B cell (primary cell): ENCODE measurements around the gene EPB41L3. TPM values are rescaled to one million over a fixed set of nuclear protein-coding genes. Genes with fewer than 3 reads are reported as not detected.

ENCODE experiments used
- ATAC-seq: fragments of 200-7000 bp; cut with Tn5 transposase; one replicate; pipeline ENCODE4 v1.10.0; 2021; ENCODE audit warnings: low read depth, mild to moderate bottlenecking, moderate number of reproducible peaks, moderate library complexity
- CTCF ChIA-PET: fragments of 350-600 bp; sonication (Branson Sonifier 250); formaldehyde crosslinking; loops from one replicate; lab custom pipeline; 2021; ENCODE audit warnings: antibody characterized with exemption, inconsistent platforms; lab: Charles Lee
- POLR2A ChIA-PET: fragments of 350-600 bp; sonication (Branson Sonifier 250); formaldehyde crosslinking; loops from one replicate; lab custom pipeline; 2021; ENCODE audit warnings: antibody characterized with exemption; lab: Charles Lee
- DNase-seq: peaks from one replicate; pipeline ENCODE4 v3.0.0; 2013
- H2AFZ ChIP-seq: 2 replicates; pipeline ENCODE4 v1.6.1; 2012; ENCODE audit warnings: mild to moderate bottlenecking, low read depth, low read length; ENCODE audit not compliant: insufficient read depth, poor library complexity, severe bottlenecking
- H3K27ac ChIP-seq, 2 donors: 1 replicate in 1 of 2; 2 replicates in 1 of 2; pipeline ENCODE4 v1.5.1; 2012 to 2013; ENCODE audit warnings: low read length in 2 of 2, mild to moderate bottlenecking in 2 of 2, moderate library complexity in 1 of 2
- H3K27me3 ChIP-seq, 4 experiments: fragments of 200-600 bp in 1 of 4; sonication (generic) in 1 of 4; replicated peaks in 1 of 4; 1 replicate in 2 of 4; 2 replicates in 2 of 4; pipeline versions ENCODE4 v1.6.1 to v1.7.0; 2013 to 2016; ENCODE audit warnings: low read length in 3 of 4, mild to moderate bottlenecking in 2 of 4, mixed read lengths in 1 of 4, moderate library complexity in 1 of 4; ENCODE audit not compliant: insufficient read depth in 4 of 4, control insufficient read depth in 3 of 4; ENCODE audit errors: control extremely low read depth in 1 of 4
- H3K36me3 ChIP-seq, 2 experiments: replicated peaks in 1 of 2; 1 replicate in 1 of 2; 2 replicates in 1 of 2; pipeline versions ENCODE4 v1.6.1 to v1.7.1; 2013; ENCODE audit warnings: low read length in 1 of 2; ENCODE audit not compliant: insufficient read depth in 2 of 2, control insufficient read depth in 1 of 2; ENCODE audit errors: control extremely low read depth in 1 of 2, extremely low read depth in 1 of 2
- H3K4me1 ChIP-seq, 2 donors: fragments of 200-600 bp in 1 of 2; sonication (generic) in 1 of 2; 1 replicate in 1 of 2; 2 replicates in 1 of 2; pipeline versions ENCODE4 v1.5.1 to v1.6.1; 2013 to 2017; ENCODE audit warnings: low read length in 2 of 2; ENCODE audit not compliant: control insufficient read depth in 2 of 2, insufficient read depth in 2 of 2
- H3K4me2 ChIP-seq: replicated peaks from 2 replicates; pipeline ENCODE3; 2012; ENCODE audit warnings: mild to moderate bottlenecking, low read depth, low read length; ENCODE audit not compliant: poor library complexity, severe bottlenecking
- H3K4me3 ChIP-seq, 5 experiments: fragments of 200-600 bp in 1 of 5; sonication (generic) in 1 of 5; 1 replicate in 3 of 5; 2 replicates in 2 of 5; pipeline versions ENCODE4 v1.5.1 to v1.7.0; 2011 to 2016; ENCODE audit warnings: low read length in 4 of 5, mild to moderate bottlenecking in 4 of 5, low read depth in 2 of 5, control low read depth in 1 of 5, moderate library complexity in 1 of 5; ENCODE audit not compliant: insufficient read depth in 1 of 5; ENCODE audit errors: control extremely low read depth in 1 of 5, extremely low read depth in 1 of 5
- H3K79me2 ChIP-seq: fragments of 200-600 bp; sonication (generic); one replicate; pipeline ENCODE4 v1.6.0; 2016; ENCODE audit warnings: low read length; ENCODE audit not compliant: control insufficient read depth, insufficient read depth
- H3K9ac ChIP-seq: fragments of 200-600 bp; sonication (generic); 2 replicates; pipeline ENCODE4 v1.6.1; 2017; ENCODE audit warnings: mild to moderate bottlenecking, low read length, moderate library complexity
- H3K9me3 ChIP-seq, 3 donors: one replicate each; pipeline versions ENCODE4 v1.6.1 to v1.7.1; 2013; ENCODE audit warnings: low read length in 2 of 3; ENCODE audit not compliant: control insufficient read depth in 2 of 3, insufficient read depth in 1 of 3; ENCODE audit errors: control extremely low read depth in 1 of 3
- H4K20me1 ChIP-seq: 2 replicates; pipeline ENCODE4 v1.6.0; 2012; ENCODE audit warnings: mild to moderate bottlenecking, low read length; ENCODE audit not compliant: insufficient read depth, control insufficient read depth, poor library complexity, severe bottlenecking
- H3K27ac Mint-ChIP-seq: one replicate; pipeline ENCODE4 v1.8.0; 2021; ENCODE audit warnings: mixed read lengths
- H3K27me3 Mint-ChIP-seq: one replicate; pipeline ENCODE4 v1.8.0; 2021; ENCODE audit warnings: mixed read lengths
- H3K4me1 Mint-ChIP-seq: one replicate; pipeline ENCODE4 v1.8.0; 2021; ENCODE audit warnings: mixed read lengths
- H3K4me3 Mint-ChIP-seq: one replicate; pipeline ENCODE4 v1.8.0; 2021; ENCODE audit warnings: mixed read lengths
- H3K9me3 Mint-ChIP-seq: one replicate; pipeline ENCODE4 v1.8.0; 2022; ENCODE audit warnings: mixed read lengths; ENCODE audit not compliant: insufficient read depth
- CTCF ChIP-seq: fragments of 200-600 bp; IDR thresholded peaks from one replicate; pipeline ENCODE4 v1.8.0; 2022; ENCODE audit warnings: antibody characterized with exemption, mild to moderate bottlenecking
- EZH2 ChIP-seq: IDR thresholded peaks from 2 replicates; pipeline ENCODE4 v1.6.1; 2012; ENCODE audit warnings: borderline replicate concordance, low read depth, mild to moderate bottlenecking, moderate library complexity, low read length; ENCODE audit not compliant: insufficient read depth, poor library complexity, severe bottlenecking
- WGBS: methylation state at CpG from one replicate; pipeline ENCODE4 v1.1.5; 2013; ENCODE audit warnings: missing lambda C conversion rate; ENCODE audit not compliant: insufficient coverage; 5-methylcytosine and 5-hydroxymethylcytosine counted together
- intact Hi-C: fragments of 100-400 bp; cut with micrococcal nuclease; formaldehyde crosslinking; loops from one replicate; pipeline ENCODE4 v1.10.0; 2022
- polyA minus RNA-seq: library from RNA; depleted of rRNA, polyadenylated mRNA; stranded (reverse); fragments of >200 nt; gene quantifications from 2 replicates; pipeline ENCODE4 v1.2.3, GENCODE V29; 2012
- polyA plus RNA-seq: library from polyadenylated mRNA; depleted of rRNA; stranded (reverse); fragments of >200 nt; gene quantifications from 2 replicates; pipeline ENCODE4 v1.2.3, GENCODE V29; 2012
- total RNA-seq, 2 donors: library from RNA; stranded (reverse); fragments of 120-200 nt in 1 of 2; gene quantifications; 1 replicate in 1 of 2; 2 replicates in 1 of 2; pipeline versions ENCODE4 v1.2.3 to v1.2.4, GENCODE V29; 2013 to 2022

EPB41L3 gene
- total RNA-seq (0.57 and 1.8 TPM in 2 replicates), polyA plus RNA-seq (0.42 and 0.58 TPM in 2 replicates), polyA minus RNA-seq (2.4 and 2.5 TPM in 2 replicates)
- total RNA-seq (2013) = 3.9 TPM

- Histone ChIP-seq H3K27me3 (peaks cover 0 to 16% (median 4%) of the 10 kb centered on the region in 4 experiments), H3K4me1 (no peaks in the 10 kb centered on the region), H3K36me3 (no peaks in the 10 kb centered on the region), H2AFZ (no peak within 1 kb of the TSS), H3K27ac (no peak within 1 kb of the TSS), H3K79me2 (no peaks in the 10 kb centered on the region), H3K9me3 (no peaks in the 10 kb centered on the region), H3K9ac (no peak within 1 kb of the TSS), H3K4me3 (peak within 1 kb of the TSS in 2 of 5 experiments; percentile 11 to 19), H3K4me2 (peak within 1 kb of the TSS; percentile 53), H4K20me1 (no peaks in the 10 kb centered on the region)
- TF ChIP-seq EZH2 (no peak), CTCF (no peak)
- H3K27ac Mint-ChIP-seq = no peak within 1 kb of the TSS
- intact Hi-C loops = no loop called here
- no peaks in the 10 kb centered on the region for H3K9me3 Mint-ChIP-seq
- no peak for ATAC-seq
- ChIA-PET CTCF (no interaction called here), POLR2A (no interaction called here)
- peaks cover 6% of the 10 kb centered on the region for H3K4me1 Mint-ChIP-seq
- peaks cover 45% of the 10 kb centered on the region for H3K27me3 Mint-ChIP-seq
- H3K4me3 Mint-ChIP-seq = peak within 1 kb of the TSS; percentile 32
- DNase-seq = peak; percentile 5
- 3% methylated on average over 53 of the region's 57 CpGs for WGBS
Measured at GRCh38 chr18:5543773-5544389, at the start of gene EPB41L3. EPB41L3 (minus strand) TSS chr18:5543997; CDS start chr18:5489183, 54,814 bp downstream.

GRCh38 chr18:5588529-5588928, 44.7 kb upstream of the EPB41L3 start:
- DNase-seq (no peak), ATAC-seq (no peak)
- Mint-ChIP-seq H3K27me3 (no peaks in the 10 kb centered on the region), H3K4me1 (no peaks in the 10 kb centered on the region), H3K27ac (no peak overlapping the region), H3K9me3 (peaks cover 13% of the 10 kb centered on the region), H3K4me3 (no peak overlapping the region)
- H3K4me2 ChIP-seq = no peak overlapping the region
- ChIA-PET POLR2A (no interaction called here), CTCF (no interaction called here)
- H3K9ac ChIP-seq = no peak overlapping the region
- H3K4me3 ChIP-seq = no peak overlapping the region
- no peaks in the 10 kb centered on the region for H3K27me3 ChIP-seq
- no peaks in the 10 kb centered on the region for H3K79me2 ChIP-seq
- intact Hi-C loops = no loop called here
- H2AFZ ChIP-seq = no peak overlapping the region
- no peaks in the 10 kb centered on the region for H4K20me1 ChIP-seq
- H3K9me3 ChIP-seq = peaks cover 0 to 7% (median 0%) of the 10 kb centered on the region in 3 donors
- TF ChIP-seq CTCF (no peak), EZH2 (no peak)
- no peak overlapping the region for H3K27ac ChIP-seq
- H3K36me3 ChIP-seq = no peaks in the 10 kb centered on the region
- H3K4me1 ChIP-seq = no peaks in the 10 kb centered on the region
